ENCODE results near the gene GFRA4. TPM values are rescaled to one million over a fixed set of nuclear protein-coding genes. Genes with fewer than 3 reads are reported as not detected.

GFRA4 gene
- total and polyA plus RNA-seq, 2 experiments from 2014 or later: not detected

DNA sequence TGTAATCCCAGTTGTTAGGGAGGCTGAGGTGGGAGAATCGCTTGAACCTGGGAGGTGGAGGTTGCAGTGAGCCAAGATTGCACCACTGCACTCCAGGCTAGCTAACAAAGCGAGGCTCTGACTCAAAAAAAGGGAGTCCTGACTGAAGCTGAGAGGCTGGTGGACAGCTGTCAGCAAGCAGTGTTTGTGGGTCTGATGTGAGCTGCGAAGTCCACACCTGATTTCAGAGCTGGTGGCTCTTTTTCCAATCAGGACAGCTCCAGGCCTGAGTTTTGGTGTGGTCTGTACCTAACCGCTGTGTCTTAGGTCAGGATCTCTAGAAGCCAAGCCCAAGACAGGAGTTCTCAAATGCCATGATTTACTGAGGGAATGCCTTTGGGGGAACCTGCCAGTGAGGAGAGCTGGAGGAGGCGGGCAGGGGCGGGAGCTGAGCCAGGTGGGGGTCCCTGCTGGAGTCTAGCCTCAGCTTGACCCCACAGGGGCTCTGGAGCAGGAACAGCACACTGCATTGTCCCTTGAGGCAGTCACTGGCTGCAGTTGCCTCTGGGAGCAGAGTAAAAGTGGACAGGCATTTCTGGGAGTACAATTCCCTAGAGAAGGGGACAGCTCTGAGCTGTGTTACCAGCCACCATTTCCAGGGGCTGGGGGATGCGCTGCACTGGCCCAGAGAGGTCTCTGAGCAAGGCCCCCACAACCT lies 5.0 kb downstream of the GFRA4 start:
- Histone ChIP-seq H3K9me3 (ENCODE audit: low read depth) (no peaks in the 10 kb centered on the region), H4K20me1 (ENCODE audit: insufficient read depth, poor library complexity, severe bottlenecking) (no peaks in the 10 kb centered on the region), H3K4me3 (no peak overlapping the region), H3K4me2 (no peak overlapping the region), H3K36me3 (replicated peaks; ENCODE audit: insufficient read depth, low read depth) (no peaks in the 10 kb centered on the region), H3K27ac (no peak overlapping the region), H3K9me2 (replicated peaks; ENCODE audit: insufficient read depth) (no peaks in the 10 kb centered on the region), H3K4me1 (ENCODE audit: insufficient read depth) (no peaks in the 10 kb centered on the region), H3K27me3 (peaks cover 16% of the 10 kb centered on the region), H3K79me2 (no peaks in the 10 kb centered on the region), H2AFZ (no peak overlapping the region)
- 89% methylated on average over 7 of the region's 7 CpGs for WGBS (ENCODE audit: low lambda C conversion rate, missing lambda C conversion rate)
- no peak for TF ChIP-seq CTCF (IDR thresholded peaks at IDR 0.05; ENCODE audit: poor library complexity)
- TF ChIP-seq EZH2 (IDR thresholded peaks at IDR 0.05; ENCODE audit: borderline replicate concordance): no peak
- TF ChIP-seq EZH2phosphoT487 (IDR thresholded peaks at IDR 0.05; ENCODE audit: low read depth, severe bottlenecking, unreplicated experiment): no peak
- no peak for DNase-seq (ENCODE audit: low spot score)

DNA sequence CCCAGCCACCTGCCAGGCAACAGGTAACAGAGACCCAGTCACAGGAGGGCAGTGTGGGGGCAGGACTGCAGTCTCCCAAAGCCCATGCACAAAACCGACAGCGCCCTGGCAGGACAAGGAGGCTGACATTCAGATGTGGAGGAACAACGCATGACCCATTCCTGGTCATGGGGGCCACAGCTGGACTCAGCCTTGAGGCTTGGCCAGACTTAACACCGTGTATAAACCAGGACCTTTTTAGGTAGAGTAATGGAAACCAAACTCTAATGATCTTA lies 8.1 kb downstream of the GFRA4 start:
- H3K27ac ChIP-seq: no peak overlapping the region
- no peak for TF ChIP-seq EZH2phosphoT487 (IDR thresholded peaks at IDR 0.05; ENCODE audit: low read depth, severe bottlenecking, unreplicated experiment)
- TF ChIP-seq CTCF (IDR thresholded peaks at IDR 0.05; ENCODE audit: poor library complexity): no peak
- TF ChIP-seq EZH2 (IDR thresholded peaks at IDR 0.05; ENCODE audit: borderline replicate concordance): no peak
- H3K27me3 ChIP-seq: no peaks in the 10 kb centered on the region

DNA sequence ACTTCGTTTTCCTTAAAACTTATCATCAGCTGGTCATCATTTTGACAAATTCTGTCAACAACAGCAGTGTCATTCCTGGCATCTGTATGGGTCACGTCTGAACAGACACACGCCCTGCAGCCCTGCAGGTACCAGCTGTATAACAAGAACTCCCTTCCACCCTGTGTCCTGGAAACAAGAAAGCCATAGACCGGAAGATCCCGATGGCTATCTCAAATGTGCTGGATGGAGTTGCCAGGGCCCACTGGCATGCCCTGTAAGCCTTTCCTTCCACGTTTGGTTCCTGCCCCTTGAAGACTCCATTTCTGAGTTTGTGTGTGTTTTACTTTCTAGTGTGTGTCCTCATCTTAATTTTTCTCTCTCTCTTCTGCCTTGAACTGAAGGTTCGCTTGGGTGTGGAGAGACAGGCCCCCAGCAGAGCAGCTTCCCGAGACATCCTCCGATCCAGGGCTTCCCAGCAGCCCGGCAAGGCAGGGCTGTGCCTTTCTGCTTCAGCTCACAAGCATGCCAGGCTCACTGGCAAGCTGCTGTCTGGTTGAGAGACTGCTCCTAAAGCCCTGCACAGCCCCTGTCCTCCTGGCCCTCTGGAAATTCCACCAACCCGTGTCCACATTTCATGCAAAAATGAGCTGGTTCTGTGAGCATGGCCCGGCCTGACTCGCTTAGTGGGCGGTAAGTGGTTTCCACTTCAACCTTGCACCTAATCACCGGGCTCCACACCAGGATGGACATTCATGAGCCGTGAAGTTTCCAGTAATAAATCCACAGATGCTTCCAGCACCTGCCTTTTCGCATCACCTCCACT lies 8.7 kb downstream of the GFRA4 start:
- H3K27me3 ChIP-seq: no peaks in the 10 kb centered on the region
- no peaks in the 10 kb centered on the region for H4K20me1 ChIP-seq (ENCODE audit: insufficient read depth, poor library complexity, severe bottlenecking)
- no peak overlapping the region for H3K27ac ChIP-seq
- H2AFZ ChIP-seq: no peak overlapping the region
- TF ChIP-seq EZH2phosphoT487 (IDR thresholded peaks at IDR 0.05; ENCODE audit: low read depth, severe bottlenecking, unreplicated experiment) (no peak), EZH2 (IDR thresholded peaks at IDR 0.05; ENCODE audit: borderline replicate concordance) (no peak), CTCF (IDR thresholded peaks at IDR 0.05; ENCODE audit: poor library complexity) (no peak)
- 89% methylated on average over 17 of the region's 17 CpGs for WGBS (ENCODE audit: low lambda C conversion rate, missing lambda C conversion rate)
- H3K4me1 ChIP-seq (ENCODE audit: insufficient read depth): peaks cover 6% of the 10 kb centered on the region
- H3K36me3 ChIP-seq (replicated peaks; ENCODE audit: insufficient read depth, low read depth): no peaks in the 10 kb centered on the region
- no peak overlapping the region for H3K4me2 ChIP-seq
- no peaks in the 10 kb centered on the region for H3K9me3 ChIP-seq (ENCODE audit: low read depth)
- H3K9me2 ChIP-seq (replicated peaks; ENCODE audit: insufficient read depth): no peaks in the 10 kb centered on the region
- DNase-seq (ENCODE audit: low spot score): no peak
- H3K79me2 ChIP-seq: no peaks in the 10 kb centered on the region
- no peak overlapping the region for H3K4me3 ChIP-seq

More for the DNA sequence above, 8.1 kb downstream of the GFRA4 start:
- no peaks in the 10 kb centered on the region for H3K36me3 ChIP-seq (replicated peaks; ENCODE audit: insufficient read depth, low read depth)
- H4K20me1 ChIP-seq (ENCODE audit: insufficient read depth, poor library complexity, severe bottlenecking): no peaks in the 10 kb centered on the region
- no peaks in the 10 kb centered on the region for H3K9me2 ChIP-seq (replicated peaks; ENCODE audit: insufficient read depth)
- 70% methylated on average over 4 of the region's 4 CpGs for WGBS (ENCODE audit: low lambda C conversion rate, missing lambda C conversion rate)
- H3K79me2 ChIP-seq: no peaks in the 10 kb centered on the region
- H2AFZ ChIP-seq: no peak overlapping the region
- H3K4me3 ChIP-seq: no peak overlapping the region
- no peak overlapping the region for H3K4me2 ChIP-seq
- peaks cover 6% of the 10 kb centered on the region for H3K4me1 ChIP-seq (ENCODE audit: insufficient read depth)
- DNase-seq (ENCODE audit: low spot score): no peak
- H3K9me3 ChIP-seq (ENCODE audit: low read depth): no peaks in the 10 kb centered on the region
